GM21528 (cell line): ENCODE results near the gene NEDD4L.
A peak's percentile ranks its signal among the peaks of the same experiment; 100 is the strongest.

ENCODE experiments used
- ATAC-seq: cut with Tn5 transposase; IDR thresholded peaks from one replicate; pipeline ENCODE4 v1.9.1; 2021; ENCODE audit warnings: mild to moderate bottlenecking, moderate library complexity; ENCODE audit not compliant: unreplicated experiment, low FRiP score

The NEDD4L gene

GRCh38 chr18:58087928-58088690 lies 44.1 kb downstream of the NEDD4L start:
- ATAC-seq = no peak

- no peak for ATAC-seq
These were observed 44.7 kb downstream of the NEDD4L start for GRCh38 chr18:58088691-58089065.

- ATAC-seq = peak; percentile 76
These were observed 47.1 kb downstream of the NEDD4L start for GRCh38 chr18:58091099-58091611.

DNA sequence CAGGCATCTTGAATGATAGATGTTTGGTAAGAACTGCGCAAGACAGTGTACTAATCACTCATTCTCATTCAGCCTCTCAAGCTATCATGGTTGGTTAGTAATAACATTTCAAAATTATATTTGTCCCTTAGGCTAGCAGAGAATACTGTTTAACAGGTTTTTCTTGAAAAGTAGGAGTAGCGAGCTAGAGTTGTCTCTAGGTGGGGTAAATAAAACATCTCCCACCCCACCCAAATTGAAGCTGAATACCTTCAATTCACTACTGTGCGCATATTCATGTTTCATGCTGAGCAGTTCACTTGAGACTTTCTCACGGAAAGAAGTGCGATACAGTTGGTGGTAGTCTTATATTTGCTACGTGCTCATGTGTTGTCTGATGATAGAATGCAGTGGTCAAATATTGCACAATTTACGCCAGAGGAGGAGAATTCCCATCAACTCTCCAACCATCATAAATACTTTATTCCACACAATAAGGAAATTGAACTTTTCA lies 49.3 kb downstream of the NEDD4L start:
- no peak for ATAC-seq

DNA sequence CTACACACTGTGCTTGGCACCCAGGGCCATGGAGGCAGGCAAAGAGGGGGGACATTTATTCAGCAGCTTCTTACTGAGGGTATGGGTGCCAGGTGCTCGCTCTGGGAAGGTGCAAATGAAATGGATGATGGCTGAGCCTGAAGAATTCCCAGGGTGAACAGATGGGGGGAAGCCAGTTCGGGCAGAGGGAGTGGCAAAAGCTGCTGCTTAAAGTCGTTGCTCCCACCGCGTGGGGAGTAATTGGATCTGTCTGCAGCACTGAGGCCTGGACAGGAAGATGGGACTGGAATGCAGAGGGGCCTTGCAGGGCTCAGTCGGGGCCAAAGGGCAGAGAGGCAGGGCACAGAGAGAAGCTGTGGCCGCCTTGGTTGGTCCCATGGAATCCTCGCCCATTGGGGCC lies 51.2 kb downstream of the NEDD4L start:
- no peak for ATAC-seq

DNA sequence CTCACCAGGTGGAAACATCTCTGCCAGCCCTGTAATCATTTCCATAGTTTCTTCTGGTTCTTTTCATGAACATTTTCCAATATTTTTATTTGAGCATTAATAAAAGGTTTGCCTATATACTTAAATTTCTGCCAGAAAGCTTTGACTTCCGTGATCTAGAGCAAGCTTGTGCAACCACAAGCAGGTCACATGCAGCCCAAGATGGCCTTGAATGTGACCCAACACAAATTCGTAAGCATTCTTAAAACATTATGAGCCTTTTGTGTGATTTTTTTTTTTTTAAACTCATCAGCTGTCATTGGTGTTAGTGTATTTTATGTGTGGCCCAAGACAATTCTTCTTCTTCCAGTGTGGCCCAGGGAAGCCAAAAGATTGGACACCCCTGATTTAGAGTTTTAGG lies 51.6 kb downstream of the NEDD4L start:
- ATAC-seq = no peak

DNA sequence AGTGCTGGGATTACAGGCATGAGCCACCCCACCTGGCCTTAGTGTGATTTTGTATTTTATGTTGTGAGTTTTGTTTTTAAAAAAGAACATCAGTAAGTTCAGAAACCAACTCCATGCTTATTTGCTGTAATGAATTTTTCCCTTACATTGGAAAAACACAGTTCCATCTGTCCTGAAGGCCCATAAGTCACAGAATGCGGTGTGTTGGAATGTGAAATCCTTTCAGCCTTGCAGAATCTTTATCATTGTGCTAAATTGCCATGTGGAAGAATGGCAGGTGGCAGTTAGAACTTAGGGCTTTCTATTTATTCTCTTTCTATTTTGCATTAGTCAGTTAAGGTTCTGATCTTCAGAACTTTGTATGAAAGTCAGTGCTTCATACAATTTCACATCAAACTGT lies 52.6 kb downstream of the NEDD4L start:
- no peak for ATAC-seq

DNA sequence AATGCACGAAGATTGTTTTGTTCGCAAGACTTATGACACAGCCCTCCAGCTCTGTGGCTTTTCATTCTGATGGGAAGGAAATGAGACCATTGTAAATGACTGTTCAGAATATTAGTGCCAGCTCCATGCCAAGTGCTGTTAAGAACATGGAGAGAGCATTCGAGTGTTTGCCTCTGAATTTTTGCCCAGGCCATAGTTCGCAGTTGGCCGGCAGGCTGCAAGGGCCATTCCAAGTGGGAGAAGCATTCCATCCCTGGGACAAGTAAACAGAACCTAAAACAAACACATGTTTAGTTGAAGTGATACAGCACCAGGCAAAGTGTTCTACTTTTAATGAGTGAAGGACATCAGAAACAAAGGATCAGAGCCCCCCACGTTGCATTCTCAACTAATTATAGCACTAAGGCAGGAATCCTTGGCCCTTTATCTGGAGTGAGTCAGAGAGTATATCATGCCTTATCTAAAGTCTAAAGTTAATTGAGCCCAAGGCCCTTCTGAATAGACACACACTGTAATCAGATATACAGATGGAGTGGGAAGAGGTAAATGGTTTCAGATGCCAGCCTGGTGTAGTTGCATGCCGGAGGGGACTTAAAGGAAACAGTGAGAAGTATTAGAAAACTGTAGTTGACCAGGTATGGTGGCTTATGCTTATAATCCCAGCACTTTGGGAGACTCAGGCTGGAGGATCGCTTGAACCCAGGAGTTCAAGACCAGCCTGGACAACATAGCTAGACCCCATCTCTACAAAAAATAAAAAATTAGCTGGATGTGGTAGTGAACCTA lies 53.3 kb downstream of the NEDD4L start:
- ATAC-seq = no peak

- no peak for ATAC-seq
These were observed 53.8 kb downstream of the NEDD4L start for GRCh38 chr18:58097907-58098166.

DNA sequence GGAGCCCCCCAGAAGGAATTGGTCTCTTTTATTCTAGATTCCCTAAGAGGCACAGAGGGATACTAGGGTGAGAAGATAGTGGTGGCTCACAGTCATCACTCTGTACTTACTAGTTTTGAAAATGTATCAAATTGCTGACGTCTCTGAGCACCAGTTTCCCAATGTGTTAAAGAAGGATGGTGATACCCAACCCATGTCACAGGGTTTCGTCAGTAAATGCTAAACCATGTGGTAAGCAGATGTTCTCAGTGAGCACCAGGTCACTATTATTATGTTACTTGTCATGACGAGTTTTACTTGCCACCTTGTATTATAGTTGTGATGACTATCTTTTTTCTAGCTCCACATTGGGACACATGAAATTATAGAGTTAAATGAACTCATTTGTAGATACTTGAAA lies 54.7 kb downstream of the NEDD4L start:
- ATAC-seq = no peak

- ATAC-seq = no peak
These were observed 56.1 kb downstream of the NEDD4L start for GRCh38 chr18:58100154-58100553.

DNA sequence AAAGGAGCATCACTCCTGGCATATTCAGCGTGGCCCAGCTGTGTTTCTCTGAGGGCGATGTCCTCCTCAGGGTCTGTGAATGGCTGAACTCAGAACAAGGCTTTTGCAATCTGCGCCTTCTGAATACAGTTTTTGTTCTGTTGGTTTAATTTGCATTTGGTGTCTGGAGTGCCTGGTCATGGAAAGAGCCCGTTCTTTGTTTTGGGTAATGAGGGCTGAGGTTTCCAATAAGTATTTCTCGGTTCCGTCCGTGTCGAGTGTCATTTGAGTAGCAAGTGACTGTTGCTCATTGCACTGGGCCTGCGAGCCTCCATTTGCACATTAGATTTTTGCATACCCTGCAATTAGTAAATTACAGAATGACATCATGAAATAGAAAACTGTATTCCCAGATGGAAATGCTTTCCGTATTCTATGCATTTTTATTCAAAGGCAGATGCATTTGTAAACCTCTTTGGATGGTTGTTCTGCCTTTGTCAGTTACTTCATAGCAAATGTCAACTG lies 57.3 kb downstream of the NEDD4L start:
- ATAC-seq = no peak

DNA sequence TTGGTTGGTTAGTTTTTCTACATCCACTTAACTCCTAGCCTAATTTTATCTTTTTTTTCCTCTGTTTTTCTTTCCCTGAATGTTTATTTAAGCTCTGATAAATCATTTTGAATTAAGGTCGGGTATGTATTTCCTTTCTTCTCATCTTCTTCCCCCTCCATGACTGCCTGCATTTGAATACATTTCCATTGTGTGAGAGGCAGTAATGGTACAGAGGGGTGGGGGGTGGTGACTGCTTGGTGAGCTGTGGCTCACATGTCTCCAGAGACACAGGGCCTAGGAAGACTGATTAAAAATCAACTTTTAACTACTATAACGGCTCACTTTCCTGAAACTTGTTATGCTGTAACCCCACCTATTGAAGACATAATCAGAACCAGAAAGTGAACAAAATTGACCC lies 58.0 kb downstream of the NEDD4L start:
- ATAC-seq = no peak

GRCh38 chr18:58102875-58103274 lies 58.8 kb downstream of the NEDD4L start:
- ATAC-seq = no peak

GRCh38 chr18:58103339-58103985 lies 59.4 kb downstream of the NEDD4L start:
- no peak for ATAC-seq

DNA sequence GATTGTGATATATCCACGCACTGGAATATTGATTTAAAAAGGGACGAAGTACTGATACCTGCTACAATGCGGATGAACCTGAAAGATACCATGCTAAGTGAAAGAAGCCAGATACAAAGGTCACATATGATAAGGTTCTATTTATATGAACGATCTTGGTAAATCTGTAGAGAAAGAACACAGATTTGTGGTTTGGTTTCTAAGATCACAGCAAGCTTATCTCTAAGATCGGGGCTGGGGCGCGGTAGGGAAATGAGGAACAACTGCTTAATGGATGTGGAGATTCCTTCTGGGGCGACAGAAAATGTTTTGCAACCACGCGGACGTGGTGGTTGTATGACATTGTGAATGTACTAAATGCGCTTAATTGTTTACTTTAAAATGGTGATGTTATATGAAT lies 60.1 kb downstream of the NEDD4L start:
- ATAC-seq = no peak

- no peak for ATAC-seq
These were observed 61.3 kb downstream of the NEDD4L start for GRCh38 chr18:58105206-58105887.

GRCh38 chr18:58105888-58106260 lies 61.8 kb downstream of the NEDD4L start:
- ATAC-seq = no peak

- no peak for ATAC-seq
These were observed 62.5 kb downstream of the NEDD4L start for GRCh38 chr18:58106289-58107070.

GRCh38 chr18:58109256-58109655 lies 65.2 kb downstream of the NEDD4L start:
- ATAC-seq = no peak
